Epithelial cell of proximal tubule (primary cell): ENCODE data around the gene PDE6B. TPM values are rescaled to one million over a fixed set of nuclear protein-coding genes. Genes with fewer than 3 reads are reported as not detected.

Experiments used
- DNase-seq: peaks from one replicate; pipeline ENCODE4 v3.0.0-alpha.2; 2011; ENCODE audit warnings: low read depth
- H3K4me3 ChIP-seq: 2 replicates; pipeline ENCODE4 v1.5.1; 2011; ENCODE audit warnings: low read depth, mild to moderate bottlenecking, low read length
- CTCF ChIP-seq: conservative IDR thresholded peaks from 2 replicates; pipeline ENCODE4 v1.5.1; 2012; ENCODE audit warnings: low read depth, mild to moderate bottlenecking, low read length
- total RNA-seq: library from RNA; depleted of rRNA; stranded (reverse); fragments of >200 nt; gene quantifications from 2 replicates; pipeline ENCODE4 v1.2.3, GENCODE V29; 2015

Gene PDE6B
- total RNA-seq, 1 donor from 2014 or later = 5.7 TPM

- H3K4me3 ChIP-seq = no peak overlapping the region
- DNase-seq = no peak
- TF ChIP-seq CTCF = no peak
Measured at GRCh38 chr4:579543-580175, 45.7 kb upstream of the PDE6B start.

GRCh38 chr4:581181-581580, 44.2 kb upstream of the PDE6B start:
- H3K4me3 ChIP-seq = no peak overlapping the region
- no peak for TF ChIP-seq CTCF
- no peak for DNase-seq

DNA sequence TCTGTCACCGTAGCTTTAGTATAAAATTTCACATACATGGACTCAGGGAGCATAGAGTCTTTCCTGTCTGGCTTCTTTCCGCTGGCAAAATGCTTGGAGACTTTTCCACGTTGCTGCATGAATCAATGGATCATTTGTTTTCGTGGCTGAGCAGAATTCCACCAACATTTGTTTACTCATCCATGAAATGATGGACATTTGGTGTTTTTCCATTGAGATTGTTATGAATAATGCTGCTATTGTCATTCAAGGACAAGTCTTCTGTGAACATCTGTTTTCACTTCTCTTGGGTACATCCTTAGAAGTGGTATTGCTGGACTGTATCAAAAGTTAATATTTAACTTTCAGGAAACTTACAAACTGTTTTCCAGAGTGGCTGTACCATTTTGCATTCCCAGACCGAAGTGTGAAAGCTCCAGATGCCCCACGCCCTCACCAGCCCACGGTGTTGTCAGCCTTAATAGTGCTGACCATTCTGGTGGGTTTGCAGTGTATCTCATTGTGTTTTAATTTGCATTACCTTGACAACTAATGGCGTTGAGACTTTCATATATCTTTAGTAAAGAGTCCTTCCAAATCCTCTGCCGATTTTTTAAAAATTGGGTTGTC, 43.5 kb upstream of the PDE6B start:
- DNase-seq = no peak
- TF ChIP-seq CTCF = no peak
- H3K4me3 ChIP-seq = no peak overlapping the region

DNA sequence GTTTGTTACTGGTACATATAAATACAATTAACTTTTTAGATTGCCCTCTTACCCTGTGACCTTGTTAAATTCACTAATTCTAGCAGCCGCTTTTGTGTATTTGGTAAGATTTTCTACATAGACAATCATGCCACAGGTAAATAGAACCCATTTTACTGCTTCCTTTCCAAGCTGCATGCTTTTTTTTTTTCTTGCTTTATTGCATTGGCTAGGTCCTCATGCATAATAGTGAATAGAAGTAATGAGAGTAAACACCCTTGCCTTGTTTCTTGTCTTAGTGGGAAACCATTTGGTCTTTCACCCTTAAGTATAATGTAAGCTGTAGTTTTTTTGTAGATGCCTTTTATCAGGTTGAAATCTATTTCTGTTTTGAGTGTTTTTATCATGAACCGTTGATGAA, 41.6 kb upstream of the PDE6B start:
- H3K4me3 ChIP-seq = no peak overlapping the region
- no peak for DNase-seq
- no peak for TF ChIP-seq CTCF

DNA sequence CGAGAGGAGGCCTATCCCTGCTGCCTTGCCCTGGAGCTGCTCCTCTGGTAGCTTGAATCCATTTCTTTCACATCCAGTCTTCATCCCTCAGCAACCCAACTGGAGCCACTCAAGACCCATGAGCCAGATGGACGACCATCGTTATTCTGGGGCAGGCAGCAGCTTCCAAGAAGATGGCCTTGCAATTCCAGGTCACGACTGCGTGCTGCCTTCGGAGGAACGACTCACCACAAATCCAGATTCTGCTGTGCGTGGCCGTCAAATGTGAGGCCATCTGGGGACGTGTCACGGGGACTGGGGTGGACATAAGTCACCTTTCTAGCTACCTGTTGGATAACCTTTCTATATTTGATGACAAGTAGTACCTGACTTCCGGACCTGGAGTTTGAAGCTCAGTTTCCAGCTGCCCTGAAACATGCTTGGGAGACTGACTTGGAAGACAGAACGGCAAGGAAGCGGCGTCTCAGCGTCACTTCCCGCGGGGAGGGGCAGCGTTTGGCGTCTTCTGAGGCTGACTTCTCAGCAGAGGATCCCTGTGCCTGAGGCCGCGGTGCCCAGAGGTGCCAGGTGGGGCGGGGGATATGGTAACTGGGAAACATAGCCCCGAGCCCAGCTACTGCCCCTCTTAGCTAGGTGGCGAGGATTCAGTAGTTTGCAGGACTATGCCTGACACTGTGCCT, 37.6 kb upstream of the PDE6B start:
- DNase-seq = no peak
- H3K4me3 ChIP-seq = no peak overlapping the region
- TF ChIP-seq CTCF = no peak

- no peak for DNase-seq
- no peak for TF ChIP-seq CTCF
- no peak overlapping the region for H3K4me3 ChIP-seq
Measured at GRCh38 chr4:588351-588849, 37.0 kb upstream of the PDE6B start.
